ENCODE results near the gene HMGA1.
A peak's percentile ranks its signal among the peaks of the same experiment; 100 is the strongest.

The HMGA1 gene

DNA sequence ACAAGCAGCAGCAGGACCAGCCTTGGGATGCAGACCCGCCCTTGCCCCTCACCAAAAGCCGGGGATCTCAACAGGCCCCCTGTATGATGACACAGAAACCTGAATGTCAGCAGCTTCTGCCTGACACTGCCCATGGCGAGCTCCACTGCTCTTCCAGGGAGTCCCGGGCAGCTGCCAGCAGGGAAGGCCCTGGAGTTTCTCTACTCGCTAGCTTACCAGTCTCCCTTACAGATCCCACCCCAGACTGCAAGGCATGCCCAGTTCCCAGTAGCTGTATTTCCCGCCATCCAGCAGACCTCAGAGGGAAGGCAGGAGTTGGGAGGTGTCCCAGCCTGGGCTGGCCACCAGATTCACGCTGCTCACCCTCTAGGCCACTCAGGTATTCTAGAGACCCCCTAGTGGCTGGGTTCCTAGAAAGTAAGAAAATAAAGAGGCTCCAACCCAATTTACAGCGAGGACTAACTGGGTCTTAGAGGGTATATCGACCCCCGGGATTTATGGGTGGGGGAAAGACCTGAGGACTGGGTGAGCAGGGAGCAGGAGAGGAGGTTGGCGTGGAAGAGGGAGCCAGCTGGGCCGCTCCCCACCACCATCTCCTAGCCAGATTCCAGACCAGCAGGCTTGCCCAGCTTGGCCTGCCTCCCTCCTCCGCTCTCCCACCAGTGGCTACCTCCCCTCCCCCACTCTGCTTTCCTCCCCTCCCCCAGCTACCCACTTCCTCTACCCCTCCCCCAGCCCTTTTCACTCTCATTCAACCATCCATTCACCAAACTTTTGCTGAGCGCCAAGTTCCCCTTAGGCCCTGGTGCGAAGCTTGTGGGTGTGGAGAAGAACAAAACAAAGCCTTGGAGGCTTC is 9.7 kb upstream of the HMGA1 start:
- H3K9me3 ChIP-seq (ENCODE audit: control insufficient read depth, low read length) = no peaks in the 10 kb centered on the region
- H3K27me3 ChIP-seq (ENCODE audit: control insufficient read depth, insufficient read depth, low read length) = no peaks in the 10 kb centered on the region
- H3K79me2 ChIP-seq = no peaks in the 10 kb centered on the region
- H3K4me3 ChIP-seq (ENCODE audit: low read depth, low read length) = no peak overlapping the region
- no peak overlapping the region for H3K27ac ChIP-seq
- H3K4me2 ChIP-seq (ENCODE audit: low read length) = no peak overlapping the region
- peak overlapping the region; percentile 53 for H2AFZ ChIP-seq
- H3K4me1 ChIP-seq = peaks cover 18% of the 10 kb centered on the region
- H3K9ac ChIP-seq = no peak overlapping the region
- H3K36me3 ChIP-seq (ENCODE audit: control insufficient read depth, insufficient read depth, low read length) = no peaks in the 10 kb centered on the region
- TF ChIP-seq, protein P1, sequence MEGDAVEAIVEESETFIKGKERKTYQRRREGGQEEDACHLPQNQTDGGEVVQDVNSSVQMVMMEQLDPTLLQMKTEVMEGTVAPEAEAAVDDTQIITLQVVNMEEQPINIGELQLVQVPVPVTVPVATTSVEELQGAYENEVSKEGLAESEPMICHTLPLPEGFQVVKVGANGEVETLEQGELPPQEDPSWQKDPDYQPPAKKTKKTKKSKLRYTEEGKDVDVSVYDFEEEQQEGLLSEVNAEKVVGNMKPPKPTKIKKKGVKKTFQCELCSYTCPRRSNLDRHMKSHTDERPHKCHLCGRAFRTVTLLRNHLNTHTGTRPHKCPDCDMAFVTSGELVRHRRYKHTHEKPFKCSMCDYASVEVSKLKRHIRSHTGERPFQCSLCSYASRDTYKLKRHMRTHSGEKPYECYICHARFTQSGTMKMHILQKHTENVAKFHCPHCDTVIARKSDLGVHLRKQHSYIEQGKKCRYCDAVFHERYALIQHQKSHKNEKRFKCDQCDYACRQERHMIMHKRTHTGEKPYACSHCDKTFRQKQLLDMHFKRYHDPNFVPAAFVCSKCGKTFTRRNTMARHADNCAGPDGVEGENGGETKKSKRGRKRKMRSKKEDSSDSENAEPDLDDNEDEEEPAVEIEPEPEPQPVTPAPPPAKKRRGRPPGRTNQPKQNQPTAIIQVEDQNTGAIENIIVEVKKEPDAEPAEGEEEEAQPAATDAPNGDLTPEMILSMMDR (IDR thresholded peaks at IDR 0.05) = no peak

DNA sequence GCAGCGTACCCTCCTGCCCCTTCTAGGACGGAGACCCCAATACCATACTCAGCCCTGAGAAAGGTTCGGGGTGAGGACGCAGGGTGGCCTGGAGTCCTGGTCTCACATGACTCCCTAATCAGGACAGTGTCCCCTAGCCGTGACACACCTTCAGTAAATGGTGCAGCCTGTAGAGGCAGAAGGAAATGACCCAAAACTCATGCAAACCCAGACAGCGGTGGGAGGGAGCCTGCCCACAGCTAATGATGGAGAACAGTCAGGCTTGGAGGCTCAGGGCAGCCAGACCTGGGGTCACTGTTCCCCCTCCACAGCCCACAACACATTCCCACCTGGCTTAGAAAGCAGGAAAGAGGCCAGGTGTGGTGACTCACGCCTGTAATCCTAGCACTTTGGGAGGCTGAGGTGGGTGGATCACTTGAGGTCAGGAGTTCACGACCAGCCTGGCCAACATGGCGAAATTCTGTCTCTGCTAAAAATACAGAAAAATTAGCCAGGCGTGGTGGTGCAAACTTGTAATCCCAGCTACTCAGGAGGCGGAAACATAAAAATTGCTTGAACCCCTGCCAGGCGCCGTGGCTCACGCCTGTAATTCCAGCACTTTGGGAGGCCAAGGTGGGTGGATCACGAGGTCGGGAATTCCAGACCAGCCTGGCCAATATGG is 8.8 kb upstream of the HMGA1 start:
- Histone ChIP-seq H3K9me3 (ENCODE audit: control insufficient read depth, low read length) (no peaks in the 10 kb centered on the region), H3K79me2 (no peaks in the 10 kb centered on the region), H3K4me1 (peaks cover 18% of the 10 kb centered on the region), H3K27ac (no peak overlapping the region), H3K36me3 (ENCODE audit: control insufficient read depth, insufficient read depth, low read length) (no peaks in the 10 kb centered on the region), H3K27me3 (ENCODE audit: control insufficient read depth, insufficient read depth, low read length) (no peaks in the 10 kb centered on the region), H3K4me3 (ENCODE audit: low read depth, low read length) (no peak overlapping the region), H3K9ac (no peak overlapping the region), H2AFZ (no peak overlapping the region), H3K4me2 (ENCODE audit: low read length) (no peak overlapping the region)
- TF ChIP-seq, protein P1 (IDR thresholded peaks at IDR 0.05) = no peak

DNA sequence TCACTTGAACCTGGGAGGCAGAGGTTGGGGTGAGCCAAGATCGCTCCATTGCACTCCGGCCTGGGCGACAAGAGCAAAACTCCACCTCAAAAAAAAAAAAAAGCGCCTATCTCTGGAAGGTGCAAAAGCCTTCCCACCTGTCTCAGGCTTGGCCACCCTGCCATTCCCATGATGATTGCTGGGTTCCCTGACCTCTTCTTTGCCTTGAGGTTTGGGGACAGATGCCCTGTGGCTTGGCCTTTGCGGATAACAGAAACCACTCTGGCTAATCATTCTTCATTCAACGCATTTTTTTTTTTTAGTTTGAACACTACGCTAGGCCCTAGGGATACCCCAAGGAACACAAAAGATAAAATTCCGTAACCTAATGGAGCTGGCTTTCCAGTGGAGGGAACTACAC is 6.8 kb upstream of the HMGA1 start:
- no peak overlapping the region for H3K27ac ChIP-seq
- no peaks in the 10 kb centered on the region for H3K27me3 ChIP-seq (ENCODE audit: control insufficient read depth, insufficient read depth, low read length)
- H3K4me3 ChIP-seq (ENCODE audit: low read depth, low read length) = no peak overlapping the region
- TF ChIP-seq, protein P1 (IDR thresholded peaks at IDR 0.05) = no peak
- H2AFZ ChIP-seq = no peak overlapping the region
- H3K4me1 ChIP-seq = peaks cover 8% of the 10 kb centered on the region
- H3K4me2 ChIP-seq (ENCODE audit: low read length) = no peak overlapping the region
- H3K9ac ChIP-seq = no peak overlapping the region
- H3K79me2 ChIP-seq = no peaks in the 10 kb centered on the region
- H3K36me3 ChIP-seq (ENCODE audit: control insufficient read depth, insufficient read depth, low read length) = no peaks in the 10 kb centered on the region
- no peaks in the 10 kb centered on the region for H3K9me3 ChIP-seq (ENCODE audit: control insufficient read depth, low read length)

DNA sequence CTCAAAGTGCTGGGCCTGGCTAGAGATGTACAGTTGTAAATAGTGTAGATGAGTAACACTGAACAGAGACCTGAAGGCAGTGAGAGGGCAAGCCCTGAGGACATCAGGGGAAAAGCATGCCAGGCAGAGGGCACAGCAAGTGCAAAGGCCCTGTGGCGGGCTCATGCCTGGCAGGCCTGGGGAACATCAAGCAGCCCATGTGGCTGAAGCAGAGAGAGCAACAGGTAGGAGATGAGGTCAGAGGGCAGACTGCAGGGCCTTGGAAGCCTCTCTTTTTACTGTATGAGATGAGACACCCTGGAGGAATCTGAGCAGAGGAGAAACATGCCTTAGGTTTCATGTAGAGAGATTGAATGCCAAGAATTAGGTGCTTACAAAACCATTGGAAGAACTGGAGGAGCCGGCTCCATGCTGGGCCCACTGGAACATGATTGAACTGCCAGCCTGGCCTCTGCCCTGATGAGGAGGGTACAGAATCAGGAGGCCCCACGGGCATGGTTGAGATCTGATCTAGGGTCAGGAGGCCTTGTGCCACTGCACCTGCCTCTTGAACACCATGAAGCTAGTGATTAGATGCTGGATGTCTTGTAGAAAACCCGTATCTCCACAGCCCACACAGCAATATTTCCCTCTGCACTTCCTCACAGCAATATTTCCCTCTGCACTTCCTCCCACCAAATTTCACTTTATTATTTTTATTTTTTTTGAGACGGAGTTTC is 5.9 kb upstream of the HMGA1 start:
- no peak overlapping the region for H3K4me3 ChIP-seq (ENCODE audit: low read depth, low read length)
- H3K4me1 ChIP-seq = peaks cover 4% of the 10 kb centered on the region
- H3K9ac ChIP-seq = no peak overlapping the region
- no peaks in the 10 kb centered on the region for H3K27me3 ChIP-seq (ENCODE audit: control insufficient read depth, insufficient read depth, low read length)
- H3K9me3 ChIP-seq (ENCODE audit: control insufficient read depth, low read length) = no peaks in the 10 kb centered on the region
- H2AFZ ChIP-seq = no peak overlapping the region
- H3K79me2 ChIP-seq = no peaks in the 10 kb centered on the region
- TF ChIP-seq, protein P1 (IDR thresholded peaks at IDR 0.05) = no peak
- H3K36me3 ChIP-seq (ENCODE audit: control insufficient read depth, insufficient read depth, low read length) = no peaks in the 10 kb centered on the region
- no peak overlapping the region for H3K4me2 ChIP-seq (ENCODE audit: low read length)
- no peak overlapping the region for H3K27ac ChIP-seq

Measured in parathyroid adenoma (tissue), 2 donors.